NCI-H1694 treated with DMSO at 0.1 percent for 48 hours (cell line): ENCODE data around the gene MAU2.

Source experiments
- DNase-seq: peaks from one replicate; lab custom pipeline; 2025; lab: John Stamatoyannopoulos, UW

The MAU2 gene

DNA sequence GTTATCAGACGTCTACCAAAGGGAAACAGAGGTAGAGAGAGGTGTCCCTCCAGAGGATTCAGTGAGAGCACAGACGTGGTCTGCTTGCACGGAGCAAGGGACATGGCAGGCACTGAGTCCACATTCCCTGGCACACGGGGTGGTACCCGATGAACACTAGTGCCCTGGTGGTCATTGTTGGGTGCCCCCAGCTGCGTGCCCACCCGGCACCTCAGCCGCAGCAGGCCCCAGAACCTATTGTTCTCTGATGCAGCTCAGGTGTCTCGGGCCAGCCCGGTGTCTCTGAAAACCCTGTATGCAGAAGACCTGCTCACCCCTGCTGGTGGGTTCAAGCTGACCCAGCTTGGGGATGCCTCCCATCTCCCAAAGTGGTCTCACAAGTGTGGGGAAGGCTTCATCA, 12.3 kb upstream of the MAU2 start:
- no peak for DNase-seq

DNA sequence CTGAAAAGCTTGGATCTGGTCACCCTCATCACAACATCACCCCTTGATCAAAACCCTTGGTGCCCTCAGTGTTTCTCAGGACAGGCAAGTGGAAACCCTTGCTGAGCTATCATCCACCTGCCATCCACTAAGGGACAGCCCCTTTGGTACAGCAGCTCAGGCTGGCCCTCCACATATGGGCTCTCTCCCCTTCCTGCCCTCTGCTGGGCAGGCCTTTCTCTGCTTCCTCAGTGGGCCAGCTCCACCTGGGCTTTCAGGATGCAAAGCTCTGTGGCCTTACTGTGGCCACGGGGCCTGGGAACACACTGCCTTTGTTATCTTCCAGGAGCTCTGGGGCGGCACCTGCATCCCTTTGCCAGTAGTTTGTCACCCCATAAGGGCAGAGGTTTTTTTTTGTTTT, 5.2 kb upstream of the MAU2 start:
- DNase-seq = no peak

DNA sequence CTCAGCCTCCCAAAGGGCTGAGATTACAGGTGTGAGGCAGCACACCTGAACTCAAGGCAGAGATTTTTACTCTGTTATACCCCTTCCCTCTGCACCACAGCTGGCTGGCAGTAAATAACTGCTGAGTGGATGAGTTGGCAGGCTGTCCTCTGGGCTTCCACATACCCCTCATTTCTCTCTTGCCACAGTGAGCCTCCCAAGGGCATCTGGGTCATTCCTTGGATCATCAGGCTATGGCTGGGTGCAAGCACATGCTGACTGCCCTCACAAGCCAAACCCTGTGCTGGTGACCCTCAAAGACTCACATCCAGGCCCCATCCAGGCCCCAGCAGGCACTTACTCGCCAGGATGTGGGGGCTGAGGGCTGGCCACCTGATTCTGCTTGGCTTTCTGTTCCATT, 4.5 kb upstream of the MAU2 start:
- no peak for DNase-seq

DNA sequence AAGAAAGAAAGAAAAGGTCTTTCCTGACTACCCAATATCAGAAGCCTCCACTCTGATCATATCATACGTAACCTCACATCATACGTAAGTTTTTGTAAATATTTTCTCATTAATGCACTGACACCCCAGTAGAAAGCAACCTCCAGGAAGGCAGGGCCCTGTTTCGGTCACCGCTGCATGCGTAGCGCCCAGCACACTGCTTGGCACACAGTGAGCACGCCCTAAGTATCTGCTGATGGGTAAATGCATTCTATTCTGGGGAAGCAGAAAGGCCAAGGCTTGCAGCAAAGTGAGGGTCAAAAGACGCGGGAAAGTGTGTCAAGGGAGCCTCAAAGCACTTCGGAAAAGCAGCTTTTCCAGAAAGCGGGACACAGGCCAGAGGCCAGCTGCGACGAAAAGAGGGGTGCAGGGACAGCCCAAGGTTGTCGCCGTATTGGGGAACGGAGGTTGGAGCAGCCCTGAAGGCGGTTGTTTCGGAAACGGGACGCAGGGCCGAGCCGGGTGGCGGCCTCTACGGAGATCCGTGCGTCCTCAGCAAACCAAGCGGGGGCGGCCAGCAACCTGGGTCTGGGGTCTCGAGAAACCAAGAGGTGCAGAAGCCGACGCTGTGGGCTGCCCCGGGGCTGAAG, 783 bp upstream of the MAU2 start:
- DNase-seq = no peak

DNA sequence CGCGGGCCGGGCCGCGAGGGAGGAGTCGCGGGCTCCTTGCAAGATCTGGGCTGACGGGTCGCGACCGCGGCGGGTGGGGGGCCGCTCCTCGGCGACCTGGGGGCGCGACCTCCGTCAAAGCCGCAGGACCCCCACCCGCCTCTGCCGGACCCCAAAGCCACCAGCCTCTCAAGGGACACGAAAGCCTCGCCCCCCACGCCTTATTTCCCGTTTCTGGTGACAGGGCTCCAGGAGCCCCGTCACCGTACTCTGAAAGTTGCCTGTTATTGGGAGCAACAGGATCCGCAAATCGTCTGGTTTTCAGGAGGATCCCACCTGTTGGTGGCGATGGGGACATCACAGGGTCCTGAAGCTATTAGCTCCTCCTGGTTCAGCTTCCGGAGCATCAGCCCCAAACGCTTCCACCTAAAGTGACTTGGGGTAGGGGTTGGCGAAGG, 530 bp downstream of the MAU2 start:
- DNase-seq = no peak

DNA sequence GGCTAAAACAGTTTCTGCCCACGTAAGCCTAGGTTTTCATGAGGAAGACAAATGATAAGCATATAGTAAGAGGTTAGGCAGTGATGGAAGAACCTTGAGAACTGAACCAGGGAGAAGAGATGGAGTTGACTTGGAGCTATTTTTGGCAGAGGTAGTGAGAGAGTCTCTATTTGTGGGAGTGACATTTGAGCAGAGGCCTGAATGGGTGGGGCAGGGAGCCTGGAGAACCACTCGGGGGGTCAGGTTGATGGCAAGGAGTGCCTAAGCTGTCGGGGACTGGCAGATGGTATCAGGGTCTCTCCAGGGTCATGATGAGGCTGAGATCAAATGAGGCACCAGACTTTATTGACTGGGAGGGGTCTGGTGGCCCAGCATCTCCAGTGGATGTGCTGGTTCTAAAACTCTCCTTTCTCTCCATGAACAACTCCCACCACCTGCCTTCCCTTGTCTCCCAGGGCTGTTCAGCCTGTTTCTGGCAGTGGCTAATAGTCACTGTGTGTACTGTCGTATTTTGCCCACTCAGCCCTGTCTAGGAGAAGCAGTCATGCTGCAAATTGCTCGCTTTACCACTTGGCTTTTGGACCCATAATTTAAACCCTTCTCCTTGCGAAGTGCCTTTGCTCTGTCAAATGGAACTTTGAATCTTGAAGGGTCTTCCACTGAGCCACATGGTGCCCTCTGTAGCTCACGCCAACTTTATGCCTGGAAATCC, 3.6 kb downstream of the MAU2 start:
- no peak for DNase-seq

DNA sequence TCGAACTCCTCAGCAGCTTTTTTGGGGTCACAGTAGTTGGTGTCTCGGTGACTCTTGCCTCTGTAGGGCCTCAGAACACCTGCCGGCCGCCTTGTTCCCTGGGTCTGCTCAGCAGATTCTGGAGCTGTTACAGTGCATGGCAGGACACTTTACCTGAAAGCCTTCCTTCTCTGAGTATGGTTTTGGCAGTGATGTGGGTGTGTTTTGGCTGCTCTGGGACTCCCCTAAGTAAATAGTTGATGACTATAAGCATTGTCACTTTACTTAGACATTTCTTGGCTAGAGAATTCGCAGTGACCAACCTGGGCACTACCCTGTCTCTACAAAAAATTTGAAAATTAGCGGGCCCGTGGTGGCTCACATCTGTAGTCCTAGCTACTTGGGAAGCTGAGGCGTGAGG, 7.0 kb downstream of the MAU2 start:
- DNase-seq = no peak

DNA sequence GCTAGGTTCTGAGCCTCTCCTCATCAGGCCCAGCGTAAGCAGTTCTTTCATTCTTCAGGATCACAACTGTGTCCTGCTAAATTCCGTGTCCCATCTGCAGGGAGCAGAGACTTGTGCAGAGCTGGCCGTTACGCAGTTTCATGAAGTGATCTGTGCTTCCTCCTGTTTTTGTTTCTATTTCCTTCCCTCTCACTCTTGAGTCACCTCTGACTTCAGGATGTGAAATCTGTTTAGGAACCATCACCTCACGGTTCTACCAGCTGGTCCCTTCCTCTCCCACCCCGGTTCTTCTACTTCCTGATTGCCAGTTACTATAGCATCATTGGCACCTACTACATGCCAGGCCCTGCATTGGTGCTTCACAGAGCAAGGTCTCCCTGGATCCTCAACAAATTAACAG, 8.5 kb downstream of the MAU2 start:
- DNase-seq = no peak

DNA sequence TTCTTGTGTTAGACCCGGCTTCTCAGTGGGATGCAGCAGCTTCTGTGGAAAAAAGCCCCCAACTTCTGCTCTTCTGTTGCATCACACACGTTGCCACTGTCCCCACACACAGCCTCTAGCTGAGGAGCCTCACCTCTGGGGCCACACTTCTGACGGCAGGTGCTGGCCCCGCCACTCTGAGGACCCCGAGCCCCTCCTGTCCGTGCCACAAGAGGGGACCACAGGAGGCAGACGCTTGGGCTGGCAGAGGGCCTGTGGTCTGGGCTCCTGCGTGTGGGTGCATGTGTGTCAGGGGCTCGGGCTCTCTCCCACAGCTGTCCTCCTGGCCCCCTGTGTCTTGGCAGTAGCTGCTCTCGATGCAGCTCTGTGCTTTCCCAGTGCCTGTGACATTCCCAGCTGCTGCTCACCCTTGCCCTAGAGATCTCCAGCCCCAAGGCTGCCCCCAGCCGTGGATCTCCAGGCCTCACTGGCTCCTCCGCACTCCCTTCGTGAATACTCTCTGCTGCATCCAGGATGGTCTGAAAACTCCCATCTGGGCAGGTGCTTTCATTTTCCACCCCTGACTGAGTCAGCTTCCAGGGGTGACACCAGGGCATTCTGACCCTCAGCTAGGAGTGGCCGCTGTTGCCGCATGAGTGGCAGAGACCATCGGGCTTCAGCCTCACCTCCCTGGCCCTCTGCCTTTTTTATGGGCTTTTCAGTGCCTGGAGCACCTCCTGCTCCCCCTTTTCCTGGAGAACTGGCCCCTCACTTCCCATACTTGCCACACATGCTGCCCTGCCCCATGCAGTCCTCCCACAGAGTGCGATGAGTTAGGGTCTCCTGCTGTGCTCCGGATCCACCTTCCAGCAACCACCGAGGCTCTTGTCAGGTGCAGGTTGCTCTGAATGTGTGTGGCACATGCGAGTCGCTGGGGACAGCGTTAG, 13.7 kb downstream of the MAU2 start:
- no peak for DNase-seq

DNA sequence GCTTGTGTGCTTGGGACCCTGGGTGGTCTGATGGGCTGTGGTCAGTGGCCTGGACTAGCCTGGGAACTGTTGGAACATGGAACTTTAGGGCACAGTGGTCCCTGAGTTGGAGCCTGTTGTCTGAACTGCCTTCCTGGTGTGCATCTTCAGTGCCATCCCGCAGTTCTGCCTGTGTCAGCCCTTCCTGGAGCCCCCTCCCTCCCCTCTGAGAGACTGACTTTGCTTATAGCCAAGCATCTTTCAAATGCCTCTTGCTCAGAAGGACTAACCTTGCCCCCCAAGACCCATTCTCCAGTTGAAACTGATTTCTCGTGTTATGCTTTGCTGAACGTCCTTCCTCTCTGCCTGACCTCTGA, 14.3 kb downstream of the MAU2 start:
- no peak for DNase-seq

DNA sequence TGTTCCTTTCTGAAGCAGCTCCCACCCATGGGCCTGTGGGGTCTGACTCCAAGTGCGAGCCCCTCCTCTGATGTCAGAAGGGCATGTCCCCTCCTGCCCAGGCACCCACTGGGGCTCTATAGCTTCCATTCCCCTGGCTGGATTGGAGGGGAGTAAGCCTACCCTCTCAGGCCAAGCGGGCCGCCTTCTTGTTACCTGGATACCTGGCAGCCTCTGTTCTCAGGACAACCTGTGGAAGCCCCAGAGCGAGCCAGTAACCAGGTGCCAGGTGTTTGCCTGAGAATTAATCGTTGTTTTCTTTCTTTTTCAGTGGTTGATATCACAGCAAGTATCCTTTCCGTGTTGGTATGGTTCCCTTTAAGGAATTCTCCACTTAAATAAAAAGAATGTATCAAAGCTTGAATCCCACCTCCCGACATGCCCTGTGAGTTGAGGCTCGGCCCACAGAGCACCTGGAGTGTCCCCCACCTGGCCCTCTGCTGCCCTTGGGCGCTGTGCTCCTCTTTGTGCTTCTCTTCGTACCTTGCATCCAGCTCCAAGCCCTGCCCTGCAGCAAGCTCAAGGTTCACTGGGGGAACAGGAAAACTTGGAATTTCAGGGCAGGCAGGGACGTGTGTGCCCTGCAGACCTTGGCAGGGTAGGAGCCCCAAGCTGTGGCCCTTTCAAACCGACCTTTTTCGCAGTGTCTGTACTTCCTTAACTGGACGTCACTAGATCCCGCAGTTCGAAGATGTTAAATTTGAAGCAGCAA, 15.0 kb downstream of the MAU2 start:
- no peak for DNase-seq

DNA sequence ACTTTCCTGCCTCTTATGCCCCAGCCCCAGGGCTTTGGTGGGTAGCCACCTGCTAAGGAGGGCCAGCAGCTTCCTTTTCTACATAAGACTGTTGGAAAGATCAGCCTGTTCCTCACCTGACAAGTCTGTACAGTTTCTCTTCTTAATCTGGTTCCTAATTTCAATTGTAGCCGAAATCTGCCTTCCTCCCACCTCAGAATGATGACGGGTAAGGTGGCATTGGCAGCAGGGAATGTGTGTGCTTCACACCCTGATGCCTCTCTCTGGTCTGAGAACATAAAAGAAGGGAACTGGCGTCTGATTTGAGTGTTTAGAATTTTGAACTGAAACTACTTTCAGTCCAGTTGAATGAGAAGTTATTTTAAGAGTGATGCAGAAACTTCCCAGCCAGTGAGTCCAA, 16.0 kb downstream of the MAU2 start:
- DNase-seq = no peak

DNA sequence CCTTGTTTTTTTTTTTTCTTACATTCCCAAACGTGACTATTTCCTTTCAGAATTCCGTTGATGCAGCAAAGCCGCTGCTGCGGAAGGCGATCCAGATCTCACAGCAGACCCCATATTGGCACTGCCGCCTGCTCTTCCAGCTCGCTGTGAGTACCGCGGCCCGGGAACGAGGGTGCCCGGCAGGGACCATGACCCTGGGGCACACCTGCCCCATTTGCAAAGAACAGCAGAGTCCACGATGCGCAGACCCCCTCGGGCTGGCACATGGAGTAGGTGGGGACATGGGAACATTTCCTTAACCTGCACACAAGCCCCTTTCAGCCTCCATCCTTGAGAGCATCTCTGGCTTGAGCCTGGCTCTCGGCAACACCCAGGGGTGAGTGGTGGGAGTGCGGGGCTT, 16.5 kb downstream of the MAU2 start:
- no peak for DNase-seq

DNA sequence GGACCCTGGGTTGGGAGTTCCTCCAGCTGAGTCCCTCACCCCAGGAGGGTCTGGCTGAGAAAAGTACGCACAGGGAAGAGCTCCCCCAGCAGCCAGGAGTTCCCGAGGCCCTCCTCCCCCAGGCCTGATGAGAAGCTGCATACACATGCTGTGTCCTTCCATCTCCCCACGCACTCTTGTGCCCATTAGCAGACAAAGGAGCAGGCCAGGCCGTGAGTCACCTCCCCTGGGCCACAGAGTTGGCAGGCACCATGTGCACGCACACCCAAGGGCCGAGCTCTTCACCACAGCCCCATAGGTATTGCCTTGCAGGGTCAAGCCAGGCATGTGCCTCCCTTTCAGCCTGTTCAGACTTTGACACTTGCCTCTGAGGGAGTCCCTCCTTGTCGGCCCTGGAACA, 17.5 kb downstream of the MAU2 start:
- no peak for DNase-seq

DNA sequence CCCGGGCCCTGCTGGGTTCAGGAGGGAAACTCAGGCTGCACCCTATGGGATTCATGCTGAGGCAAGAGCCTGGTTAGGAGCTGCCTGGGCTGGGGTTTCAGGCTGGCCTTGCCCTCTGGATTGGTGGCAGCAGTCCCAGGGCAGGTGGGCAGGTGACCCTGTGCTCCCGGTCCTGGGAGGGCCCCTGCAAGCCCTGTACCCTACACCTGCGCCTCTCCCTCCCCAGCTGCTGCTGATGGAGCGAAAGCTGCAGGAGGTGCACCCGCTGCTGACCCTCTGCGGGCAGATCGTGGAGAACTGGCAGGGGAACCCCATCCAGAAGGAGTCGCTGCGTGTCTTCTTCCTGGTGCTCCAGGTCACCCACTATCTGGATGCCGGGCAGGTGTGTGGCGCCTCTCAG, 20.4 kb downstream of the MAU2 start:
- DNase-seq = no peak

DNA sequence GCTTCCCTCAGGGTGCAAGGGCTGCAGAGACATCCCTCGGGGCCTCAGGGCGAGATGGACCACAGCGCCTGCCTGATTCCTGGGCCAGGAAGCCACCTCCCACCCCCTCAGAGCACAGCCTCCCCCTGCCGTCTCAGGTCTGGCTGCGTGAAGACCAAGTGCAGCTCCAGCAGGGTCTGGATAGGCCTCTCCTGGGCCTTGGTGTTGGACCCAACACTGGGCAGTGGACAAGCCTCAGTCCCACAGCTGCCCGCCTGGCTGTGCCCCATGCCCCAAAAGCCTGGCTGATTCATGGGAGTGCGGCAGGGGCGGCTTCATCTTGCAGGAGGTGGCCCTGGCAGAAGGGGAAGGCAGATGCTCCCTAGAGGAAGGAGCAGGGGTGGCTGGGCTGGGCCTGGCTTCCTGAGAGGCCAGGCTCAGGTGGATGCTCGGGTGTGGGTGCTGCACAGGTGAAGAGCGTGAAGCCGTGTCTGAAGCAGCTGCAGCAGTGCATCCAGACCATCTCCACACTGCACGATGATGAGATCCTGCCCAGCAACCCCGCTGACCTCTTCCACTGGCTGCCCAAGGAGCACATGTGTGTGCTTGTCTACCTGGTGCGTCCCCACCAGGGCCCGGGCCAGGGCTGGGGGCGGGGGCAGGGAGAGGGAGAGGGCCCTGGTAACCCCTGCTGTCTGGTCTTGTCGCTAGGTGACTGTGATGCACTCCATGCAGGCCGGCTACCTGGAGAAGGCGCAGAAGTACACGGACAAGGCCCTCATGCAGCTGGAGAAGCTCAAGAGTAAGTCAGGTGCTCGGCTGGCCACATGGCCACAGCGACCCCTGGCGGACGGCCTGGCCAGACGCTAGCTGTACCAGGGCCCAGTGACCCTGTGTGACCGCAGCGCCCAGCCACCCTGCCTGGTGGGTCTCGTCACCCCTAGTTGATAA, 21.7 kb downstream of the MAU2 start:
- DNase-seq = peak; percentile 22

DNA sequence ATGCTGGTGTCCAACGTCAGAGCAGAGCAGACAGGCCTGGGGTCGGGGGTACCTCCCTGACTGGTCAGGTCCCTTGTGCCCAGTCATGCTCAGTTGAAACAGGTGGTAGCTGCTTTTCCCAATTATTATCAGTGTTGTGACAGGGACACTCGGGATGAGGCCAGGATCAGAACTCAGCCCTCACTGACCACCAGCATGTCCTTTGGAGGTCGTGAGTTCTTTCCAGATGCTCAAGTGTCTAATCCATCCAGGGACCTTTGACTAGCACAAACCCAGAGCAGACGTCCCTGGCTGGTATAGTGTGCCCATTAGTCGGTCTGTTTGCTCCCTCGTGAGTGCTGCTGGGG, 22.4 kb downstream of the MAU2 start:
- no peak for DNase-seq

DNA sequence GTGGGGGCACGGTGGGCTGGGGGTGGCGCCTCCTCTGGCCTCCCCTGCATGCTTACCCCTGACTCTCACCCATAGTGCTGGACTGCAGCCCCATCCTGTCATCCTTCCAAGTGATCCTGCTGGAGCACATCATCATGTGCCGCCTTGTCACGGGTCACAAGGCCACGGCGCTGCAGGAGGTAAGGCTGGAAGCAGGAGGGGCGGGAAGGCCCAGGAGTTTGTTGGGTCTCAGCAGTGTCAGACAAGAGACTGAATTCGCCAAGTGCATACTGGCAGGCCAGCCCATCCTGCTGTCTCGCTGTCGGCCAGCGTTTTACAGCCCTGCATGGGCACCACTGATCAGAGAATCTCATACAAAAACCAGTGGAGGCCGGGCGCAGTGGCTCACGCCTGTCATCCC, 23.1 kb downstream of the MAU2 start:
- no peak for DNase-seq

DNA sequence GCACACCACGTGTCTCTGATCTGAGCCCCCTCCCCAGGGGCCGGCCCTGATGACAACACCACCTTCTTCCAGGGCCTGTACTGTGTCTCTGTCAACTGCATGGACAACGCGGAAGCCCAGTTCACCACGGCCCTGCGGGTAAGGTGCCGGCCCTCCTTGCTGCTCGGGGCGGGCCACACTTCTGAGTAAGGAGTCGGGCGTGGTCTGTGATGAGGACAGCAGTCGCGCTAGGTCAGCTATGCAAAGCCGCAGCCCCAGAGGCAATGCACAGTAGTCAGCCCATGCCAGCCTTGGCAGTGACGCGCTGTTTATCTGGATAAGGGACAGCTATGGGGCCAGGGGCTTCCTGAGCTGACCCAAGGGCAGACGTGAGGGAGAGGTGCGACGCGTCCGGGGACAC, 24.6 kb downstream of the MAU2 start:
- DNase-seq = no peak

DNA sequence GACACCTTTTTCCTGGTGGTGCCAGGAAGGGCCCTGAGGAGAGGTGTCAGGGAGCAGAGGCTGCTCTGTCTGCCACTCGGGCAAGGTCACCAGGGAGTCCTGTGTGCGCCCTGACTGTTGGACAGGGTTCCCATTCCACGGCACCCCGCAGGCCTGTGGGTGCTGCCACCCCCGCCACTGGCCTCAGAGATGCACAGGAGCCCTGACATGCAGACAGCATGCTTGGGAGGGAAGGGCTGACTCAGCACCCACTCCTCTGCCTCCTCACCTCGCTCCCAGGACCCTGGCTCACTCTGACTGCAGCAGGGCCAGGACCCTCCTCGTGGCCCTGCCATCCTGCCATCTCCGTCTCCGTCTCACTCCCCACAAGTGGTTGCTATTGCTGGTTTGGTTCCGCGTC, 25.3 kb downstream of the MAU2 start:
- no peak for DNase-seq

DNA sequence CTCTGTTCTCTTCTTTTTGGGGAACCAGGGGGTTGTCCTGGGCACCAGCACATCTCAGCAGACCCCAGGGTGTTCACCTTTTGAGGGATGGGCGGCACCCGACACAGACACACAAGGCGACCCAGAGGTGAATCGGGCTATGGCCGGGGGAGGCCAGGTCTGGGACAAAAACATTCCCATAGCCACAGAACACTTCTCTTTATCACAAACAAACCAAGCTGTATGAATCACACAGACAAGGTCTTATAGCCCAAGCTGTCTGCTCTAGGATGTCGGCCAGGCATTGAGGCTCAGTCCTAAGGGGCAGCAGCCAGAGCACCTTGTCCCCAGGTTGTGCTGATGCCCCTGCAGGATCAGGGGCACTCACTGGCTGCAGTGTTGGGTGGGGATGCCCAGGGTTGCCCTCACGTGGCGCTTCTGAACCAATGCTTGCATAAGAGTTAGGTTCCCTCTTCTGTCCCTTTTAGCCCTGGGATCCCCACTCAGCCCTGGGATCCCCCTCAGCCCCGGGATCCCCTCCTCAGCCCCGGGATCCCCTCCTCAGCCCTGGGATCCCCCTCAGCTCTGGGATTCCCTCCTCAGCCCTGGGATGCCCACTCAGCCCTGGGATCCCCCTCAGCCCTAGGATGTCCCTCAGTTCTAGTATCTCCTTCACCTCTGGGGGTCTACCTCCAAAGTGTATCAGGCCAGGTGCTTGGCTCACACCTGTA, 26.9 kb downstream of the MAU2 start:
- DNase-seq = no peak
